Nephron (organoid): Measurements from ENCODE around the gene ZSCAN18.
A peak's percentile ranks its signal among the peaks of the same experiment; 100 is the strongest.
"Not testable (repeated sequence)": the region's sequence is repeated elsewhere in the genome, so short reads cannot be mapped to it uniquely, and the experiment has no call there.

Source experiments
- H3K27ac Mint-ChIP-seq, 3 experiments: 2 replicates each; pipeline ENCODE4 v1.8.0; 2020; ENCODE audit warnings: mixed read lengths in 3 of 3, mild to moderate bottlenecking in 2 of 3, moderate library complexity in 1 of 3
- H3K27me3 Mint-ChIP-seq: 2 replicates; pipeline ENCODE4 v1.8.0; 2021; ENCODE audit warnings: low read depth, mild to moderate bottlenecking, moderate library complexity, mixed read lengths
- H3K36me3 Mint-ChIP-seq: 2 replicates; pipeline ENCODE4 v1.8.0; 2020; ENCODE audit warnings: low read depth, mixed read lengths
- H3K4me1 Mint-ChIP-seq: 2 replicates; pipeline ENCODE4 v1.8.0; 2020; ENCODE audit warnings: mixed read lengths
- H3K4me3 Mint-ChIP-seq, 3 experiments: 2 replicates each; pipeline ENCODE4 v1.8.0; 2020; ENCODE audit warnings: mild to moderate bottlenecking in 3 of 3, mixed read lengths in 3 of 3, moderate library complexity in 2 of 3
- H3K9me3 Mint-ChIP-seq: 2 replicates; pipeline ENCODE4 v1.8.0; 2020; ENCODE audit warnings: mixed read lengths
- TF ChIP-seq, protein P1 (sequence below), 3 experiments: fragments of 200-600 bp; sonication (generic); IDR thresholded peaks; one replicate each; pipeline ENCODE4 v1.5.0; 2021; ENCODE audit warnings: antibody characterized with exemption in 3 of 3; ENCODE audit not compliant: unreplicated experiment in 3 of 3

Gene ZSCAN18

GRCh38 chr19:58097781-58098681 lies at the start of gene ZSCAN18:
Gene ZSCAN18 (minus strand): TSS chr19:58098231. CDS start chr19:58090267, 7,964 bp downstream.
- Mint-ChIP-seq H3K27me3 (no peaks in the 10 kb centered on the region), H3K4me1 (peaks cover 6% of the 10 kb centered on the region), H3K27ac (peak within 1 kb of the TSS; percentile 90 to 99 (median 99)), H3K36me3 (peaks cover 47% of the 10 kb centered on the region), H3K4me3 (peak within 1 kb of the TSS; percentile 86 to 92 (median 87)), H3K9me3 (peaks cover 40% of the 10 kb centered on the region)
- TF ChIP-seq, protein P1, sequence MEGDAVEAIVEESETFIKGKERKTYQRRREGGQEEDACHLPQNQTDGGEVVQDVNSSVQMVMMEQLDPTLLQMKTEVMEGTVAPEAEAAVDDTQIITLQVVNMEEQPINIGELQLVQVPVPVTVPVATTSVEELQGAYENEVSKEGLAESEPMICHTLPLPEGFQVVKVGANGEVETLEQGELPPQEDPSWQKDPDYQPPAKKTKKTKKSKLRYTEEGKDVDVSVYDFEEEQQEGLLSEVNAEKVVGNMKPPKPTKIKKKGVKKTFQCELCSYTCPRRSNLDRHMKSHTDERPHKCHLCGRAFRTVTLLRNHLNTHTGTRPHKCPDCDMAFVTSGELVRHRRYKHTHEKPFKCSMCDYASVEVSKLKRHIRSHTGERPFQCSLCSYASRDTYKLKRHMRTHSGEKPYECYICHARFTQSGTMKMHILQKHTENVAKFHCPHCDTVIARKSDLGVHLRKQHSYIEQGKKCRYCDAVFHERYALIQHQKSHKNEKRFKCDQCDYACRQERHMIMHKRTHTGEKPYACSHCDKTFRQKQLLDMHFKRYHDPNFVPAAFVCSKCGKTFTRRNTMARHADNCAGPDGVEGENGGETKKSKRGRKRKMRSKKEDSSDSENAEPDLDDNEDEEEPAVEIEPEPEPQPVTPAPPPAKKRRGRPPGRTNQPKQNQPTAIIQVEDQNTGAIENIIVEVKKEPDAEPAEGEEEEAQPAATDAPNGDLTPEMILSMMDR (IDR thresholded peaks at IDR 0.05; ENCODE audit: unreplicated experiment in 3 of 3) = no peak

DNA sequence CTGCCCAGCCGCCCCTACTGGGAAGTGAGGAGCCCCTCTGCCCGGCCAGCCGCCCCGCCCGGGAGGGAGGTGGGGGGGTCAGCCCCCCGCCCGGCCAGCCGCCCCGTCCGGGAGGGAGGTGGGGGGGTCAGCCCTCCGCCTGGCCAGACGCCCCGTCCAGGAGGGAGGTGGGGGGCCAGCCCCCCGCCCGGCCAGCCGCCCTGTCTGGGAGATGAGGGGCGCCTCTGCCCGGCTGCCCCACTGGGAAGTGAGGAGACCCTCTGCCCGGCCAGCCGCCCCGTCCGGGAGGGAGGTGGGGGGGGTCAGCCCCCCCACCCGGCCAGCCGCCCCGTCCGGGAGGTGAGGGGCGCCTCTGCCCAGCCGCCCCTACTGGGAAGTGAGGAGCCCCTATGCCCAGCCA lies 49.4 kb upstream of the ZSCAN18 start:
- not testable (repeated sequence) for H3K27ac Mint-ChIP-seq, H3K27me3 Mint-ChIP-seq, H3K4me1 Mint-ChIP-seq, H3K4me3 Mint-ChIP-seq
- Mint-ChIP-seq H3K9me3 (peaks cover 57% of the 10 kb centered on the region), H3K36me3 (peaks cover 76% of the 10 kb centered on the region)

GRCh38 chr19:58145849-58146248 lies 47.8 kb upstream of the ZSCAN18 start:
- H3K36me3 Mint-ChIP-seq = peaks cover 76% of the 10 kb centered on the region
- H3K4me1 Mint-ChIP-seq = peaks cover 10% of the 10 kb centered on the region
- no peak overlapping the region for H3K27ac Mint-ChIP-seq
- TF ChIP-seq, protein P1 (IDR thresholded peaks at IDR 0.05; ENCODE audit: unreplicated experiment in 3 of 3) = no peak
- peaks cover 49% of the 10 kb centered on the region for H3K9me3 Mint-ChIP-seq
- H3K4me3 Mint-ChIP-seq = peak overlapping the region in 2 of 3 experiments; percentile 8 to 61
- no peaks in the 10 kb centered on the region for H3K27me3 Mint-ChIP-seq

GRCh38 chr19:58134244-58134643 lies 36.2 kb upstream of the ZSCAN18 start:
- Mint-ChIP-seq H3K27ac (no peak overlapping the region), H3K4me3 (no peak overlapping the region), H3K27me3 (peaks cover 3% of the 10 kb centered on the region), H3K36me3 (peaks cover 98% of the 10 kb centered on the region), H3K4me1 (no peaks in the 10 kb centered on the region), H3K9me3 (peaks cover 76% of the 10 kb centered on the region)
- TF ChIP-seq, protein P1 (IDR thresholded peaks at IDR 0.05; ENCODE audit: unreplicated experiment in 3 of 3) = no peak

- TF ChIP-seq, protein P1 (IDR thresholded peaks at IDR 0.05; ENCODE audit: unreplicated experiment in 3 of 3) = no peak
- no peak overlapping the region for H3K4me3 Mint-ChIP-seq
- H3K36me3 Mint-ChIP-seq = peaks cover 98% of the 10 kb centered on the region
- H3K9me3 Mint-ChIP-seq = peaks cover 87% of the 10 kb centered on the region
- no peaks in the 10 kb centered on the region for H3K4me1 Mint-ChIP-seq
- H3K27ac Mint-ChIP-seq = no peak overlapping the region
- peaks cover 3% of the 10 kb centered on the region for H3K27me3 Mint-ChIP-seq
These were observed 31.3 kb upstream of the ZSCAN18 start for GRCh38 chr19:58129284-58129683.

DNA sequence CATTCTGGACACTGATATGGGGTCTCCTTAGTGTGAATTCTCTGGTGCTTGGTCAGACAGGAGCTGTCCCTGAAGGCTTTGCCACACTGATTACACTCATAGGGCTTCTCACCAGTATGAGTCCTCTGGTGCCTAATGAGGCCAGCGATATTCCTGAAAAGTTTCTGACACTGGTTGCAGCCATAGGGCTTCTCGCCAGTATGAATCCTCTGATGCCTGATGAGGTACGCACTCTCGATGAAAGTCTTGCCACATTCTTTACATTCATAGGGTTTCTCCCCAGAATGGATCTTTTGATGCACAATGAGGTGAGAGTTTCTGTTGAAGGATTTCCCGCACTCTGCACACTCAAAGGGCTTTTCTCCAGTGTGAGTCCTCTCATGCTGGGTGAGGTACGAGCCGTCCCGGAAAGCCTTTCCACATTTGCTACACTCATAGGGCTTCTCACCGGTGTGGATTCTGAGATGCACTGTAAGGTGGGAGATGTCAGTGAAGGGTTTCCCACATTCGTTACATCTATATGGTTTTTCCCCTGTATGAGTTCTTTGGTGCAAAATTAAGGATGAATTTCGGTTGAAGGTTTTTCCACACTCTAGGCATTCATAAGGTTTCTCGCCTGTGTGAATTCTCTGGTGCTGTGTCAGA lies 30.1 kb upstream of the ZSCAN18 start:
- Mint-ChIP-seq H3K4me3 (no peak overlapping the region), H3K4me1 (no peaks in the 10 kb centered on the region), H3K27me3 (peaks cover 3% of the 10 kb centered on the region), H3K9me3 (peaks cover 87% of the 10 kb centered on the region), H3K36me3 (peaks cover 94% of the 10 kb centered on the region), H3K27ac (no peak overlapping the region)
- TF ChIP-seq, protein P1 (IDR thresholded peaks at IDR 0.05; ENCODE audit: unreplicated experiment in 3 of 3) = no peak
